GM19372 (cell line): Measurements from ENCODE around the gene ZNF823.
"Not testable (repeated sequence)": the region's sequence is repeated elsewhere in the genome, so short reads cannot be mapped to it uniquely, and the experiment has no call there.

ENCODE experiments used
- ATAC-seq: cut with Tn5 transposase; IDR thresholded peaks from one replicate; pipeline ENCODE4 v1.9.1; 2021; ENCODE audit warnings: mild to moderate bottlenecking, low read depth, moderate library complexity; ENCODE audit not compliant: unreplicated experiment

ZNF823 gene

GRCh38 chr19:11738746-11739620, at the start of gene ZNF823:
ZNF823 (minus strand) TSS chr19:11738946; CDS start chr19:11738819, 127 bp downstream.
- peak; percentile 89 for ATAC-seq

- ATAC-seq = no peak
Measured at GRCh38 chr19:11787536-11787935, 48.8 kb upstream of the ZNF823 start.

GRCh38 chr19:11784356-11784755, 45.6 kb upstream of the ZNF823 start:
- ATAC-seq = no peak

GRCh38 chr19:11783767-11784166, 45.0 kb upstream of the ZNF823 start:
- no peak for ATAC-seq

GRCh38 chr19:11781295-11782057, 42.7 kb upstream of the ZNF823 start:
- ATAC-seq = no peak

- no peak for ATAC-seq
Measured at GRCh38 chr19:11780431-11781020, 41.8 kb upstream of the ZNF823 start.

- not testable (repeated sequence) for ATAC-seq
Measured at GRCh38 chr19:11776669-11777068, 37.9 kb upstream of the ZNF823 start.

GRCh38 chr19:11771520-11771919, 32.8 kb upstream of the ZNF823 start:
- not testable (repeated sequence) for ATAC-seq

GRCh38 chr19:11769995-11770394, 31.2 kb upstream of the ZNF823 start:
- ATAC-seq = no peak

GRCh38 chr19:11767633-11768133, 28.9 kb upstream of the ZNF823 start:
- peak; percentile 22 for ATAC-seq

GRCh38 chr19:11766597-11767591, 28.1 kb upstream of the ZNF823 start, which contains the start of gene ZNF441:
ZNF441 (plus strand) TSS chr19:11767000; CDS start chr19:11767194, 194 bp downstream.
- ATAC-seq = peak; percentile 94

- ATAC-seq = no peak
Measured at GRCh38 chr19:11763611-11764010, 24.9 kb upstream of the ZNF823 start.

- no peak for ATAC-seq
Measured at GRCh38 chr19:11763117-11763516, 24.4 kb upstream of the ZNF823 start.

- no peak for ATAC-seq
Measured at GRCh38 chr19:11759805-11760204, 21.1 kb upstream of the ZNF823 start.

- ATAC-seq = no peak
Measured at GRCh38 chr19:11756965-11757364, 18.2 kb upstream of the ZNF823 start.

- no peak for ATAC-seq
Measured at GRCh38 chr19:11754663-11755062, 15.9 kb upstream of the ZNF823 start.

- ATAC-seq = no peak
Measured at GRCh38 chr19:11752244-11752736, 13.5 kb upstream of the ZNF823 start.

- no peak for ATAC-seq
Measured at GRCh38 chr19:11749751-11750150, 11.0 kb upstream of the ZNF823 start.

- no peak for ATAC-seq
Measured at GRCh38 chr19:11747277-11747676, 8.5 kb upstream of the ZNF823 start.
